HG03097 (cell line): ENCODE data around the gene CENPX.

Source experiments
- ATAC-seq: cut with Tn5 transposase; IDR thresholded peaks from one replicate; pipeline ENCODE4 v1.9.1; 2021; ENCODE audit not compliant: unreplicated experiment, low FRiP score

CENPX gene

GRCh38 chr17:82028246-82028645 lies 5.6 kb upstream of the CENPX start:
- no peak for ATAC-seq

GRCh38 chr17:82025401-82026107 lies 2.9 kb upstream of the CENPX start:
- ATAC-seq, result no peak

- ATAC-seq, result no peak
Measured at GRCh38 chr17:82024859-82025258, 2.2 kb upstream of the CENPX start.

- ATAC-seq, result peak; percentile 13
Measured at GRCh38 chr17:82023447-82024241, 966 bp upstream of the CENPX start.

DNA sequence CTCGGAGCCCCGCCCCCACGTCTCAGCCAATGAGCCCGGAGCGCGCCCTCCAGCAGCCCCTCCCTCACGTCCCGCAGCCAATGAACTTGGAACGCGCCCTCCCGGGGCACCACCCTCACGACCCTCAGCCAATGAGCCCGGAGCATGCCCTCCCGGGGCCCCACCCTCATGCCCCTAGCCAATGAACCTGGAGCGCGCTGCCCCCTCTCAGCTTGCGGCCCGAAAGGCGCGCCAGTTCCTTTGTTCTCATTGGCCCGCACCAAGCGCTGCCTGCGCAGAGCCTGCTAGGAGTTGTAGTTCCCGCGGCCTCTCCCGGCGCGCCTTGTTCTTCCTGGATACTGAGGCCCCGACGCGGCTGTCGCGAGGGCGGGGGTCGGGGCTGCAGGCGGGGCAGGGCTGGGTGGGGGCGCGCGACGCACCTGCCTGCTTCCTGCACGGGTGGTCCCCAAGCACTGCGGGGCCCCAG lies 336 bp upstream of the CENPX start, which contains the start of gene LRRC45:
Gene LRRC45, plus strand, starts transcription at position 325 of the 466 bp plus-strand sequence. CDS start 339 bp downstream, outside the sequence.
- ATAC-seq, result peak; percentile 81

DNA sequence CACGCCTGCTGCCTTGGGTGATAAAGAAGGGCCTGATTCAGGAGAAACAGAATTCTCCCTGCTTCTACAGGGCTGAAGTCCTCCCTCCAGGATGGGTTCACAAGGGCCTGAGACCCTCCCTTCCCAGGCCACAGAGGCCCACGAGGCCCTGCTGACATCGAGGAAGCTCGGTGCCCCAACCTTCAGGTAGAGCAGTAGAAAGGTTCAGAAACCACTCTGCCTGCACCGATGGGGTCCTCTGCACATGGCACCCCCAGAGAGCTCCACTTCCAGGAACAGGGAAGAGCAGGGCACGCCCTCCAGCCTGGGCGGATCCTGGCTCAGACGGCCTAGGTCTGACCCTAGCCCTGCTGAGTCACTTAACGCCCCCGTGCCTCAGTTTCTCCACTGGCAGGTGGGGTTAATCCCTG lies 773 bp downstream of the CENPX start:
- no peak for ATAC-seq

- no peak for ATAC-seq
Measured at GRCh38 chr17:82021107-82021899, 1.4 kb downstream of the CENPX start.

DNA sequence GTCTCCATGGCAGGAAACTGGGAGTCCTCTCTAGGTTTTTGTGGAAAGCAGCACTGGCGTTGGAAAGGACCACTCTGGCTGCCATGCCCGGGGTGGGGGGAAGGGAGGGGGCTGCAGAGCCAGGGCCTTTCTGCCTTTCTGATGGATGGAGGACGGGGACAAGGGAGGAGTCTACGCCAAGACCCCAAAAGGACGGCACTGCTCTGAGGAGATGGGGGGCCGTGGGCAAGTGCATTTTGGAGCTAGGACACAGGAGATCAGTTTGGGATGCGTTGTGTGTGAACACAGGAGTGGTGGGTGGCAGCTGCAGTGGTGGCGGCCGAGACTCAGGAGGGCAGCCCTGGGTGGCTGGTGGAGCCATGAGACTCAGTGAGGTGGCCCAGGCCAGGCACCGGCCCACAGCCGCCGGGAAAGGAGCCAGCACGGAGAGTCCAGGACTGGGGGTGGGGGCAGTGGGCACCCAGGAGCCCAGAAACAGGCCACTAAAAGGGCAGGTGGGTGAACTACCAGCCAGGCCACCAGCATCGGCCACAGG lies 2.0 kb downstream of the CENPX start:
- ATAC-seq, result no peak

GRCh38 chr17:82019690-82020571 lies 2.7 kb downstream of the CENPX start:
- ATAC-seq, result no peak

DNA sequence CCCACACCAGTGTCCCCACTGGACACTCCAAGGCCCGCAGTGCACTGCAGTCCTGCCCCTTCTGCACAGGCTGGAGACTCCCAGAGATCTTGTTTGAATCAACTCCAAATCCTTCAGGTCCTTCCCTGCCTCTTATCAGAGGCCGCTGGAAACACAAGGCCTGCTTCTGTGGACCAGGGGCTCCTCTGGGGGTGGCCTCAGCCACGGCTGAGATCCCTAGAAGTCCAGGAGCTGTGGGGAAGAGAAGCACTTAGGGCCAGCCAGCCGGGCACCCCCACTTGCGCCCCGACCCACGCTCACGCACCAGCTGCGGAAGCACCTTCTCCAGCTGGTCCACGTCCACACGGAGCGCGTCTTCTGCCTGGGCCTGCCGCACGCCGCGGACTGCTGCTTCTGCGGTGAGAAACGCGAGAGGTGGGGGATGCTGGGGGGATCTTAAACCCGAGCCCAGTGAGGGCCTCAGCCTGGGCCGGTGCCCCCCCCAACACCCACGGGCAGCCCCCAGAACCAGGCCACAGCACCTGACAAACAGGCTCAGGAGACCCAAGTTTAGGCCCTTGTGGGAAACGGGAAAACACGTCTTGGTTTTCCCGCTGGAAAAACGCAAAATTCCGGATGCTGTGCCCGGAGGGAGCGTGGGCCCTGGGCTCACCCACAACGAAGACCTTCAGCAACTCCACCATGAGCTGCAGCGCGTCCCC lies 3.5 kb downstream of the CENPX start:
- ATAC-seq, result no peak

GRCh38 chr17:82018152-82018988 lies 4.3 kb downstream of the CENPX start:
- ATAC-seq, result no peak

- no peak for ATAC-seq
Measured at GRCh38 chr17:82017612-82018151, 5.0 kb downstream of the CENPX start.

GRCh38 chr17:82016875-82017459 lies 5.7 kb downstream of the CENPX start:
- no peak for ATAC-seq

GRCh38 chr17:82016061-82016874 lies 6.4 kb downstream of the CENPX start:
- ATAC-seq, result no peak

- ATAC-seq, result no peak
Measured at GRCh38 chr17:82015311-82015971, 7.2 kb downstream of the CENPX start.

DNA sequence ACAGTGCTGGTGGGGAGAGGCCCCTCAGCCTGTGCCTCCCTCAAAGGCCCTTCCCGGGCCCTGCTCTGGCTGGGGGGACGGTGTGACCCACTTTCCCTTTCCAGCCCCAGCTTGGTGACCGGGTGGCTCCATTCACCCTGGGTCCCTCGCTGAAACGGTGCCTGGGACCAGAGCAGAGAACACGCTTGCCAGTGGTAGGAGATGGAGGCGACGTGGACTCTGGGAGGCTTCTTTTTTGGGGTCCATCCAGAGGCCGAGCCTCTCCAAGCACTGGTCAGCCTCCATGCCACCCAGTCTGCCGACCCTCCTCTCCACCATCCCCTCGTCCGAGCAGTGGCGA lies 7.7 kb downstream of the CENPX start:
- ATAC-seq, result no peak
